ENCODE results near the gene IFIH1. TPM values are rescaled to one million over a fixed set of nuclear protein-coding genes. Genes with fewer than 3 reads are reported as not detected.
A peak's percentile ranks its signal among the peaks of the same experiment; 100 is the strongest.

IFIH1 gene
- total RNA-seq, 1 experiment from 2014 or later, result not detected

- Histone ChIP-seq H3K27me3 (ENCODE audit: control insufficient read depth, insufficient read depth, low read length) (no peaks in the 10 kb centered on the region; the same call in 1 of the 2 replicates), H3K36me3 (replicated peaks; ENCODE audit: control insufficient read depth, insufficient read depth, low read length) (no peaks in the 10 kb centered on the region), H3K4me3 (ENCODE audit: insufficient read depth, low read depth, low read length) (no peak overlapping the region)
- DNase-seq, result no peak
Measured at GRCh38 chr2:162324953-162325352, 6.5 kb upstream of the IFIH1 start.

- no peaks in the 10 kb centered on the region for H3K36me3 ChIP-seq (replicated peaks; ENCODE audit: control insufficient read depth, insufficient read depth, low read length)
- no peak for DNase-seq
- no peak overlapping the region for H3K4me3 ChIP-seq (ENCODE audit: insufficient read depth, low read depth, low read length)
- peaks cover 19% of the 10 kb centered on the region for H3K27me3 ChIP-seq (ENCODE audit: control insufficient read depth, insufficient read depth, low read length)
Measured at GRCh38 chr2:162320864-162321517, 2.5 kb upstream of the IFIH1 start.

- peak overlapping the region; percentile 54 for H3K4me3 ChIP-seq (ENCODE audit: insufficient read depth, low read depth, low read length)
- no peaks in the 10 kb centered on the region for H3K36me3 ChIP-seq (replicated peaks; ENCODE audit: control insufficient read depth, insufficient read depth, low read length)
- DNase-seq, result peak; percentile 21
- peaks cover 19% of the 10 kb centered on the region for H3K27me3 ChIP-seq (ENCODE audit: control insufficient read depth, insufficient read depth, low read length)
Measured at GRCh38 chr2:162317861-162318327, 590 bp downstream of the IFIH1 start.

GRCh38 chr2:162317058-162317742 is 1.3 kb downstream of the IFIH1 start:
- Histone ChIP-seq H3K27me3 (ENCODE audit: control insufficient read depth, insufficient read depth, low read length) (peaks cover 19% of the 10 kb centered on the region), H3K4me3 (ENCODE audit: insufficient read depth, low read depth, low read length) (no peak overlapping the region), H3K36me3 (replicated peaks; ENCODE audit: control insufficient read depth, insufficient read depth, low read length) (no peaks in the 10 kb centered on the region)
- no peak for DNase-seq

GRCh38 chr2:162316590-162316989 is 1.9 kb downstream of the IFIH1 start:
- H3K27me3 ChIP-seq (ENCODE audit: control insufficient read depth, insufficient read depth, low read length), result peaks cover 19% of the 10 kb centered on the region
- DNase-seq, result no peak
- H3K4me3 ChIP-seq (ENCODE audit: insufficient read depth, low read depth, low read length), result no peak overlapping the region
- H3K36me3 ChIP-seq (replicated peaks; ENCODE audit: control insufficient read depth, insufficient read depth, low read length), result no peaks in the 10 kb centered on the region

GRCh38 chr2:162315938-162316337 is 2.5 kb downstream of the IFIH1 start:
- H3K4me3 ChIP-seq (ENCODE audit: insufficient read depth, low read depth, low read length), result no peak overlapping the region
- DNase-seq, result no peak

GRCh38 chr2:162312853-162313252 is 5.6 kb downstream of the IFIH1 start:
- no peaks in the 10 kb centered on the region for H3K36me3 ChIP-seq (replicated peaks; ENCODE audit: control insufficient read depth, insufficient read depth, low read length)
- DNase-seq, result no peak

More at GRCh38 chr2:162315938-162316337, 2.5 kb downstream of the IFIH1 start:
- Histone ChIP-seq H3K36me3 (replicated peaks; ENCODE audit: control insufficient read depth, insufficient read depth, low read length) (no peaks in the 10 kb centered on the region), H3K27me3 (ENCODE audit: control insufficient read depth, insufficient read depth, low read length) (peaks cover 19% of the 10 kb centered on the region)

GRCh38 chr2:162308747-162309503 is 9.6 kb downstream of the IFIH1 start:
- no peak overlapping the region for H3K4me3 ChIP-seq (ENCODE audit: insufficient read depth, low read depth, low read length)
- H3K36me3 ChIP-seq (replicated peaks; ENCODE audit: control insufficient read depth, insufficient read depth, low read length), result no peaks in the 10 kb centered on the region
- H3K27me3 ChIP-seq (ENCODE audit: control insufficient read depth, insufficient read depth, low read length), result no peaks in the 10 kb centered on the region
- DNase-seq, result no peak

More at GRCh38 chr2:162312853-162313252, 5.6 kb downstream of the IFIH1 start:
- Histone ChIP-seq H3K4me3 (ENCODE audit: insufficient read depth, low read depth, low read length) (no peak overlapping the region), H3K27me3 (ENCODE audit: control insufficient read depth, insufficient read depth, low read length) (peaks cover 6% of the 10 kb centered on the region)

GRCh38 chr2:162305901-162306300 is 12.6 kb downstream of the IFIH1 start:
- DNase-seq, result no peak
- Histone ChIP-seq H3K4me3 (ENCODE audit: insufficient read depth, low read depth, low read length) (no peak overlapping the region), H3K27me3 (ENCODE audit: control insufficient read depth, insufficient read depth, low read length) (no peaks in the 10 kb centered on the region), H3K36me3 (replicated peaks; ENCODE audit: control insufficient read depth, insufficient read depth, low read length) (no peaks in the 10 kb centered on the region)

- DNase-seq, result no peak
- Histone ChIP-seq H3K27me3 (ENCODE audit: control insufficient read depth, insufficient read depth, low read length) (no peaks in the 10 kb centered on the region), H3K36me3 (replicated peaks; ENCODE audit: control insufficient read depth, insufficient read depth, low read length) (no peaks in the 10 kb centered on the region), H3K4me3 (ENCODE audit: insufficient read depth, low read depth, low read length) (no peak overlapping the region)
Measured at GRCh38 chr2:162301877-162302276, 16.6 kb downstream of the IFIH1 start.

GRCh38 chr2:162301151-162301804 is 17.2 kb downstream of the IFIH1 start:
- H3K36me3 ChIP-seq (replicated peaks; ENCODE audit: control insufficient read depth, insufficient read depth, low read length), result no peaks in the 10 kb centered on the region
- DNase-seq, result no peak
- no peak overlapping the region for H3K4me3 ChIP-seq (ENCODE audit: insufficient read depth, low read depth, low read length)
- H3K27me3 ChIP-seq (ENCODE audit: control insufficient read depth, insufficient read depth, low read length), result no peaks in the 10 kb centered on the region

GRCh38 chr2:162300266-162300665 is 18.2 kb downstream of the IFIH1 start:
- Histone ChIP-seq H3K27me3 (ENCODE audit: control insufficient read depth, insufficient read depth, low read length) (no peaks in the 10 kb centered on the region), H3K4me3 (ENCODE audit: insufficient read depth, low read depth, low read length) (no peak overlapping the region), H3K36me3 (replicated peaks; ENCODE audit: control insufficient read depth, insufficient read depth, low read length) (no peaks in the 10 kb centered on the region)
- DNase-seq, result no peak

- no peaks in the 10 kb centered on the region for H3K27me3 ChIP-seq (ENCODE audit: control insufficient read depth, insufficient read depth, low read length)
- DNase-seq, result no peak
- no peaks in the 10 kb centered on the region for H3K36me3 ChIP-seq (replicated peaks; ENCODE audit: control insufficient read depth, insufficient read depth, low read length)
- H3K4me3 ChIP-seq (ENCODE audit: insufficient read depth, low read depth, low read length), result no peak overlapping the region
Measured at GRCh38 chr2:162298669-162299335, 19.7 kb downstream of the IFIH1 start.

All from H7 (cell line).